SK-N-SH (cell line): ENCODE results near the gene CFAP20DC. TPM values are rescaled to one million over a fixed set of nuclear protein-coding genes. Genes with fewer than 3 reads are reported as not detected.

ENCODE experiments used
- CTCF ChIA-PET: fragments of 300-600, 350-600 bp; formaldehyde crosslinking; extraction: SDS; loops from one replicate; lab custom pipeline; 2021; lab: Yijun Ruan, JAX
- POLR2A ChIA-PET: fragments of 350-600 bp; sonication (Branson Sonifier 250); formaldehyde crosslinking; extraction: SDS; loops from one replicate; lab custom pipeline; 2020; ENCODE audit warnings: antibody characterized with exemption, inconsistent platforms; lab: Yijun Ruan, JAX
- DNase-seq: peaks from one replicate; pipeline ENCODE4 v3.0.0; 2012
- H2AFZ ChIP-seq: fragments of 200-600 bp; sonication (generic); 2 replicates; pipeline ENCODE4 v1.8.1; 2016; ENCODE audit warnings: antibody characterized with exemption, mild to moderate bottlenecking, low read depth
- H3F3A ChIP-seq: fragments of 200-600 bp; sonication (generic); replicated peaks from 2 replicates; pipeline ENCODE3; 2016; ENCODE audit warnings: antibody characterized with exemption, mild to moderate bottlenecking; ENCODE audit not compliant: insufficient read depth
- H3K27ac ChIP-seq, 2 experiments: fragments of 200-500 bp in 1 of 2; fragments of 200-600 bp in 1 of 2; sonication (Bioruptor generic) in 1 of 2; sonication (generic), shearing (Covaris generic) in 1 of 2; 2 replicates each; pipeline versions ENCODE4 v1.5.1 to v1.6.1; 2014 to 2016; ENCODE audit warnings: low read depth in 2 of 2, inconsistent platforms in 1 of 2, low read length in 1 of 2, mild to moderate bottlenecking in 1 of 2, mixed read lengths in 1 of 2
- H3K27me3 ChIP-seq: fragments of 200-600 bp; sonication (generic), shearing (Covaris generic); 2 replicates; pipeline ENCODE4 v1.6.1; 2016; ENCODE audit warnings: mixed run types; ENCODE audit not compliant: insufficient read depth
- H3K36me3 ChIP-seq, 2 experiments: fragments of 200-500 bp in 1 of 2; fragments of 200-600 bp in 1 of 2; sonication (Bioruptor generic) in 1 of 2; sonication (generic) in 1 of 2; replicated peaks in 1 of 2; 2 replicates each; pipeline versions ENCODE3 to v1.5.1; 2014 to 2016; ENCODE audit warnings: low read length in 1 of 2, mild to moderate bottlenecking in 1 of 2; ENCODE audit not compliant: insufficient read depth in 2 of 2, control insufficient read depth in 1 of 2
- H3K4me1 ChIP-seq, 2 experiments: fragments of 200-500 bp in 1 of 2; fragments of 200-600 bp in 1 of 2; sonication (Bioruptor generic) in 1 of 2; sonication (generic), shearing (Covaris generic) in 1 of 2; 2 replicates each; pipeline versions ENCODE4 v1.5.1 to v1.6.1; 2014 to 2016; ENCODE audit warnings: low read depth in 1 of 2, low read length in 1 of 2, mixed run types in 1 of 2; ENCODE audit not compliant: insufficient read depth in 2 of 2, control insufficient read depth in 1 of 2
- H3K4me2 ChIP-seq: fragments of 200-600 bp; sonication (generic), shearing (Covaris generic); 2 replicates; pipeline ENCODE4 v1.6.1; 2017; ENCODE audit warnings: mixed run types
- H3K4me3 ChIP-seq, 2 experiments: fragments of 200-500 bp in 1 of 2; fragments of 200-600 bp in 1 of 2; sonication (Bioruptor generic) in 1 of 2; sonication (generic), shearing (Covaris generic) in 1 of 2; 2 replicates each; pipeline versions ENCODE4 v1.5.1 to v1.8.1; 2014 to 2016; ENCODE audit warnings: low read depth in 2 of 2, inconsistent platforms in 1 of 2, low read length in 1 of 2, mild to moderate bottlenecking in 1 of 2, mixed read lengths in 1 of 2, moderate library complexity in 1 of 2
- H3K79me2 ChIP-seq: fragments of 200-600 bp; sonication (generic); 2 replicates; pipeline ENCODE4 v1.8.1; 2017; ENCODE audit warnings: mild to moderate bottlenecking; ENCODE audit not compliant: insufficient read depth
- H3K9ac ChIP-seq: fragments of 200-600 bp; sonication (generic); 2 replicates; pipeline ENCODE4 v1.6.1; 2017; ENCODE audit warnings: mixed run types
- H3K9me2 ChIP-seq: fragments of 200-600 bp; sonication (generic); 2 replicates; pipeline ENCODE4 v1.6.1; 2017; ENCODE audit warnings: mixed run types
- H3K9me3 ChIP-seq: fragments of 200-600 bp; sonication (generic); 2 replicates; pipeline ENCODE4 v1.6.1; 2017; ENCODE audit warnings: mixed run types, mild to moderate bottlenecking, moderate library complexity
- H4K20me1 ChIP-seq: fragments of 200-600 bp; sonication (generic); 2 replicates; pipeline ENCODE4 v1.6.1; 2017; ENCODE audit warnings: mild to moderate bottlenecking, mixed run types; ENCODE audit not compliant: insufficient read depth
- CTCF ChIP-seq: fragments of 200-600 bp; sonication (generic); IDR thresholded peaks from 2 replicates; pipeline ENCODE4 v1.6.1; 2017; ENCODE audit warnings: antibody characterized with exemption, mild to moderate bottlenecking, moderate library complexity
- EP300 ChIP-seq, 2 experiments: IDR thresholded peaks; 2 replicates each; pipeline versions ENCODE4 v1.4.0 to v1.6.1; 2012; ENCODE audit warnings: borderline replicate concordance in 1 of 2, low read depth in 1 of 2, low read length in 1 of 2
- EZH2phosphoT487 ChIP-seq: fragments of 200-600 bp; sonication (generic); IDR thresholded peaks from 2 replicates; pipeline ENCODE4 v1.6.1; 2017; ENCODE audit warnings: low read depth, mixed run types, mild to moderate bottlenecking, antibody characterized with exemption, moderate library complexity, borderline replicate concordance
- FOSL2 ChIP-seq: IDR thresholded peaks from 2 replicates; pipeline ENCODE4 v1.4.0; 2012; ENCODE audit warnings: low read depth, mild to moderate bottlenecking, moderate library complexity, borderline replicate concordance
- GABPA ChIP-seq: IDR thresholded peaks from 2 replicates; pipeline ENCODE4 v1.4.0; 2012; ENCODE audit warnings: low read depth, mild to moderate bottlenecking
- IRF3 ChIP-seq: fragments of 150-350 bp; IDR thresholded peaks from 2 replicates; pipeline ENCODE4 v1.6.1; 2016; ENCODE audit warnings: mild to moderate bottlenecking, low read depth, low read length
- JUND ChIP-seq: IDR thresholded peaks from 2 replicates; pipeline ENCODE4 v1.4.0; 2012
- MAX ChIP-seq: IDR thresholded peaks from 2 replicates; pipeline ENCODE4 v1.4.0; 2012; ENCODE audit warnings: low read depth
- MXI1 ChIP-seq: IDR thresholded peaks from 2 replicates; pipeline ENCODE4 v1.6.1; 2012; ENCODE audit warnings: mild to moderate bottlenecking, low read depth, low read length, improper control_type of control experiment
- NFIC ChIP-seq: IDR thresholded peaks from 2 replicates; pipeline ENCODE4 v1.4.0; 2012; ENCODE audit warnings: borderline replicate concordance
- NRF1 ChIP-seq: IDR thresholded peaks from 2 replicates; pipeline ENCODE4 v1.6.1; 2012; ENCODE audit warnings: low read depth, mild to moderate bottlenecking, low read length
- POLR2AphosphoS5 ChIP-seq: IDR thresholded peaks from 2 replicates; pipeline ENCODE4 v1.6.1; 2012; ENCODE audit warnings: low read depth, low read length
- RCOR1 ChIP-seq: fragments of 150-350 bp; IDR thresholded peaks from 2 replicates; pipeline ENCODE4 v1.6.1; 2017; ENCODE audit warnings: antibody characterized with exemption, low read length
- RXRA ChIP-seq: IDR thresholded peaks from 2 replicates; pipeline ENCODE4 v1.4.0; 2012; ENCODE audit warnings: low read depth, mild to moderate bottlenecking, borderline replicate concordance
- SIN3A ChIP-seq: IDR thresholded peaks from 2 replicates; pipeline ENCODE4 v1.6.1; 2012; ENCODE audit warnings: low read depth, mild to moderate bottlenecking, low read length, moderate library complexity, borderline replicate concordance
- USF2 ChIP-seq: fragments of 150-350 bp; IDR thresholded peaks from 2 replicates; pipeline ENCODE4 v1.6.1; 2017; ENCODE audit warnings: antibody characterized with exemption, low read length, low read depth, borderline replicate concordance
- YY1 ChIP-seq: IDR thresholded peaks from 2 replicates; pipeline ENCODE4 v1.4.0; 2012; ENCODE audit warnings: low read depth, mild to moderate bottlenecking
- ZBTB33 ChIP-seq: IDR thresholded peaks from 2 replicates; pipeline ENCODE4 v1.4.0; 2012; ENCODE audit warnings: low read depth, borderline replicate concordance
- WGBS: methylation state at CpG from one replicate; pipeline ENCODE4 v1.1.6; 2017; ENCODE audit warnings: low lambda C conversion rate; 5-methylcytosine and 5-hydroxymethylcytosine counted together
- polyA plus RNA-seq, 3 experiments: library from polyadenylated mRNA; depleted of rRNA; stranded (reverse); fragments of >200 nt; gene quantifications; 2 replicates each; pipeline ENCODE4 v1.2.3, GENCODE V29; 2012

Gene CFAP20DC
- polyA plus RNA-seq, 1 of the 3 experiments (the other 2 are of a cell fraction), result 1.8 TPM

- TF ChIP-seq MXI1 (no peak), NRF1 (no peak), JUND (no peak), FOSL2 (no peak), IRF3 (no peak), EZH2phosphoT487 (no peak), NFIC (no peak), RXRA (no peak), POLR2AphosphoS5 (no peak), ZBTB33 (no peak), EP300 (IDR thresholded peaks at IDR 0.05; ENCODE audit: borderline replicate concordance in 1 of 2, low read depth in 1 of 2, low read length in 1 of 2) (no peak), GABPA (no peak), USF2 (no peak), MAX (no peak), RCOR1 (no peak), CTCF (no peak), SIN3A (no peak), YY1 (no peak)
- H2AFZ ChIP-seq, result no peak overlapping the region
- CTCF ChIA-PET, result interaction anchor here (1.0 kb wide), 1 partner anchor 277 kb away, joined by 3 read pairs; no protein-coding TSS in a partner anchor
Observed at GRCh38 chr3:58776231-58776630, 273.6 kb downstream of the CFAP20DC start.

More at GRCh38 chr3:58776231-58776630, 273.6 kb downstream of the CFAP20DC start:
- Histone ChIP-seq H3F3A (no peaks in the 10 kb centered on the region), H3K4me2 (no peak overlapping the region), H3K79me2 (no peaks in the 10 kb centered on the region), H3K27ac (no peak overlapping the region), H3K9me3 (peaks cover 25% of the 10 kb centered on the region), H3K9ac (no peak overlapping the region), H3K4me3 (no peak overlapping the region), H3K9me2 (no peaks in the 10 kb centered on the region), H3K27me3 (no peaks in the 10 kb centered on the region), H3K4me1 (no peaks in the 10 kb centered on the region), H3K36me3 (no peaks in the 10 kb centered on the region), H4K20me1 (no peaks in the 10 kb centered on the region)
- POLR2A ChIA-PET, result no interaction called here
- DNase-seq, result no peak
- 58% methylated on average over 2 of the region's 2 CpGs for WGBS
